ENCODE measurements around the gene VPS36. TPM values are rescaled to one million over a fixed set of nuclear protein-coding genes. Genes with fewer than 3 reads are reported as not detected.

VPS36 gene
- total and polyA plus RNA-seq, 2 donors from 2014 or later, result 19.2 to 48.9 TPM

GRCh38 chr13:52399708-52400107 is 50.7 kb downstream of the VPS36 start:
- intact Hi-C loops (cut with DNase I), result no loop called here

GRCh38 chr13:52399046-52399445 is 51.4 kb downstream of the VPS36 start:
- H3K36me3 ChIP-seq (ENCODE audit: control insufficient read depth in 2 of 3, insufficient read depth in 3 of 3, low read length in 3 of 3), result no peaks in the 10 kb centered on the region
- intact Hi-C loops (cut with DNase I), result no loop called here

More at GRCh38 chr13:52399708-52400107, 50.7 kb downstream of the VPS36 start:
- no peaks in the 10 kb centered on the region for H3K36me3 ChIP-seq (ENCODE audit: control insufficient read depth in 2 of 3, insufficient read depth in 3 of 3, low read length in 3 of 3)
- H3K9ac ChIP-seq (ENCODE audit: low read length in 3 of 3), result no peak overlapping the region
- H3K27me3 ChIP-seq (ENCODE audit: control insufficient read depth, insufficient read depth, low read length), result peaks cover 3% of the 10 kb centered on the region
- DNase-seq, result no peak
- no peaks in the 10 kb centered on the region for H3K9me3 ChIP-seq (ENCODE audit: control insufficient read depth in 2 of 3, insufficient read depth in 1 of 3, low read length in 3 of 3)
- FAIRE-seq, result no peak
- TF ChIP-seq, protein P1, sequence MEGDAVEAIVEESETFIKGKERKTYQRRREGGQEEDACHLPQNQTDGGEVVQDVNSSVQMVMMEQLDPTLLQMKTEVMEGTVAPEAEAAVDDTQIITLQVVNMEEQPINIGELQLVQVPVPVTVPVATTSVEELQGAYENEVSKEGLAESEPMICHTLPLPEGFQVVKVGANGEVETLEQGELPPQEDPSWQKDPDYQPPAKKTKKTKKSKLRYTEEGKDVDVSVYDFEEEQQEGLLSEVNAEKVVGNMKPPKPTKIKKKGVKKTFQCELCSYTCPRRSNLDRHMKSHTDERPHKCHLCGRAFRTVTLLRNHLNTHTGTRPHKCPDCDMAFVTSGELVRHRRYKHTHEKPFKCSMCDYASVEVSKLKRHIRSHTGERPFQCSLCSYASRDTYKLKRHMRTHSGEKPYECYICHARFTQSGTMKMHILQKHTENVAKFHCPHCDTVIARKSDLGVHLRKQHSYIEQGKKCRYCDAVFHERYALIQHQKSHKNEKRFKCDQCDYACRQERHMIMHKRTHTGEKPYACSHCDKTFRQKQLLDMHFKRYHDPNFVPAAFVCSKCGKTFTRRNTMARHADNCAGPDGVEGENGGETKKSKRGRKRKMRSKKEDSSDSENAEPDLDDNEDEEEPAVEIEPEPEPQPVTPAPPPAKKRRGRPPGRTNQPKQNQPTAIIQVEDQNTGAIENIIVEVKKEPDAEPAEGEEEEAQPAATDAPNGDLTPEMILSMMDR (IDR thresholded peaks at IDR 0.05; ENCODE audit: borderline replicate concordance, extremely low read depth, insufficient read depth), result no peak
- H3K4me1 ChIP-seq (ENCODE audit: control insufficient read depth in 2 of 3, insufficient read depth in 2 of 3, low read depth in 1 of 3, low read length in 3 of 3), result no peaks in the 10 kb centered on the region
- H3K4me3 ChIP-seq (ENCODE audit: low read length in 3 of 3), result no peak overlapping the region
- H3K27ac ChIP-seq (ENCODE audit: low read depth in 2 of 2, low read length in 2 of 2), result no peak overlapping the region

GRCh38 chr13:52395704-52396103 is 54.7 kb downstream of the VPS36 start:
- Histone ChIP-seq H3K4me1 (ENCODE audit: control insufficient read depth in 2 of 3, insufficient read depth in 2 of 3, low read depth in 1 of 3, low read length in 3 of 3) (no peaks in the 10 kb centered on the region), H3K9ac (ENCODE audit: low read length in 3 of 3) (no peak overlapping the region), H3K36me3 (ENCODE audit: control insufficient read depth in 2 of 3, insufficient read depth in 3 of 3, low read length in 3 of 3) (no peaks in the 10 kb centered on the region), H3K27me3 (ENCODE audit: control insufficient read depth, insufficient read depth, low read length) (no peaks in the 10 kb centered on the region), H3K27ac (ENCODE audit: low read depth in 2 of 2, low read length in 2 of 2) (no peak overlapping the region), H3K4me3 (ENCODE audit: low read length in 3 of 3) (no peak overlapping the region), H3K9me3 (ENCODE audit: control insufficient read depth in 2 of 3, insufficient read depth in 1 of 3, low read length in 3 of 3) (no peaks in the 10 kb centered on the region)
- no peak for DNase-seq
- TF ChIP-seq, protein P1 (IDR thresholded peaks at IDR 0.05; ENCODE audit: borderline replicate concordance, extremely low read depth, insufficient read depth), result no peak
- no peak for FAIRE-seq
- intact Hi-C loops (cut with DNase I), result no loop called here

More at GRCh38 chr13:52399046-52399445, 51.4 kb downstream of the VPS36 start:
- DNase-seq (no peak), FAIRE-seq (no peak)
- Histone ChIP-seq H3K27me3 (ENCODE audit: control insufficient read depth, insufficient read depth, low read length) (no peaks in the 10 kb centered on the region), H3K9me3 (ENCODE audit: control insufficient read depth in 2 of 3, insufficient read depth in 1 of 3, low read length in 3 of 3) (no peaks in the 10 kb centered on the region), H3K4me1 (ENCODE audit: control insufficient read depth in 2 of 3, insufficient read depth in 2 of 3, low read depth in 1 of 3, low read length in 3 of 3) (no peaks in the 10 kb centered on the region), H3K9ac (ENCODE audit: low read length in 3 of 3) (no peak overlapping the region), H3K4me3 (ENCODE audit: low read length in 3 of 3) (no peak overlapping the region), H3K27ac (ENCODE audit: low read depth in 2 of 2, low read length in 2 of 2) (no peak overlapping the region)
- TF ChIP-seq, protein P1 (IDR thresholded peaks at IDR 0.05; ENCODE audit: borderline replicate concordance, extremely low read depth, insufficient read depth), result no peak

- no peak for DNase-seq
- H3K4me1 ChIP-seq (ENCODE audit: control insufficient read depth in 2 of 3, insufficient read depth in 2 of 3, low read depth in 1 of 3, low read length in 3 of 3), result no peaks in the 10 kb centered on the region
- intact Hi-C loops (cut with DNase I), result no loop called here
Observed at GRCh38 chr13:52394586-52394985, 55.8 kb downstream of the VPS36 start.

More at GRCh38 chr13:52394586-52394985, 55.8 kb downstream of the VPS36 start:
- Histone ChIP-seq H3K9ac (ENCODE audit: low read length in 3 of 3) (no peak overlapping the region), H3K27ac (ENCODE audit: low read depth in 2 of 2, low read length in 2 of 2) (no peak overlapping the region), H3K27me3 (ENCODE audit: control insufficient read depth, insufficient read depth, low read length) (no peaks in the 10 kb centered on the region), H3K36me3 (ENCODE audit: control insufficient read depth in 2 of 3, insufficient read depth in 3 of 3, low read length in 3 of 3) (no peaks in the 10 kb centered on the region), H3K9me3 (ENCODE audit: control insufficient read depth in 2 of 3, insufficient read depth in 1 of 3, low read length in 3 of 3) (no peaks in the 10 kb centered on the region), H3K4me3 (ENCODE audit: low read length in 3 of 3) (no peak overlapping the region)
- TF ChIP-seq, protein P1 (IDR thresholded peaks at IDR 0.05; ENCODE audit: borderline replicate concordance, extremely low read depth, insufficient read depth), result no peak
- FAIRE-seq, result no peak
